B cell (primary cell): Measurements from ENCODE around the gene STAT5B.

Experiments used
- EZH2 ChIP-seq: IDR thresholded peaks from 2 replicates; pipeline ENCODE4 v1.6.1; 2012; ENCODE audit warnings: borderline replicate concordance, low read depth, mild to moderate bottlenecking, moderate library complexity, low read length; ENCODE audit not compliant: insufficient read depth, poor library complexity, severe bottlenecking
- TF ChIP-seq, protein P1 (sequence below): fragments of 200-600 bp; IDR thresholded peaks from one replicate; pipeline ENCODE4 v1.8.0; 2022; ENCODE audit warnings: antibody characterized with exemption, mild to moderate bottlenecking

DNA sequence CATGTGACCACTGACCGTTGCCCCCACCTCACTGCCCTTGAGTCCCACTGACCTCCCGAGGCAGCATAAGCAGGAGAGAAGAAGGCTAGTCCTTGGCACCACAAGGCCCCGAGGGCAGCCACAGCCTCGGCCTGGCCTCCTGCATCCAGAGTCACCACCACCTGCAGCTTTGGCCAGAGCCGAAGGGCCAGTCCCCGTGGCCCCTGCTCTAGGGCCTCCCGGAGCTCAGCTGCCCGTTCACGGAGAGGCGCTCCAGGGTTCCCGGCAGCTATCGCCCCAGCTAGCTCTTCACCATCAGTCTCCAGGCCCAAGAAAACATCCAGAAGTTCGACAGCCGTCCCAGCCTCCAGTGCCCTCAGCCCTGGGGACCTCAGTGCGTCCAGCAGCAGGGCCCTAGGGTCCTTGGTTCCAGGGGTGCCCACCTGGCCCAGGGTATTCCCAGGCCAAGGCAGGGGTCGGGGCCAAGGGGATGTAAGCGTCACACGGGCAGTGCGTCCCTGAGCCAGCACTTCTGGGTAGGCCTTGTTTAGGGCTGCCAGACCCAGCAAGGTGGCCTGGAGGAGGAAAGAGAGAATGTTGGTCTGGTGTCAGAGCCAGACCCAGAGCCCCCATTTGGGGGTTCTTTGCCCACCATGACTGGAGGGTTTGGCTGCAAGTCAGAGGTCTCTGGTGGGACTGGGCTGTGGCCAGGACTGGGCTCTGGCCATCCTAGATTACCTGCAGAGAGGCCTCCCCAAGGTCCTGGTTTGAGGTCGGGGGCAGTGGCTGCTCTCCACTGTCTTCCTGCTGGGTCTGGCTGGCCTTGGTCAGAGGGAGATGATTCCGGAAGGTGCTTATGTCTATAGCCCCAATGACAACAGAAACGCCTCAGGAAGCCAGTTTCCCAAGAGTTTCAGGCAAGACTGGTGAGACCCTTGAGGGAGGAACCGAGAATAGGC, 83.7 kb downstream of the STAT5B start:
- TF ChIP-seq, protein P1, sequence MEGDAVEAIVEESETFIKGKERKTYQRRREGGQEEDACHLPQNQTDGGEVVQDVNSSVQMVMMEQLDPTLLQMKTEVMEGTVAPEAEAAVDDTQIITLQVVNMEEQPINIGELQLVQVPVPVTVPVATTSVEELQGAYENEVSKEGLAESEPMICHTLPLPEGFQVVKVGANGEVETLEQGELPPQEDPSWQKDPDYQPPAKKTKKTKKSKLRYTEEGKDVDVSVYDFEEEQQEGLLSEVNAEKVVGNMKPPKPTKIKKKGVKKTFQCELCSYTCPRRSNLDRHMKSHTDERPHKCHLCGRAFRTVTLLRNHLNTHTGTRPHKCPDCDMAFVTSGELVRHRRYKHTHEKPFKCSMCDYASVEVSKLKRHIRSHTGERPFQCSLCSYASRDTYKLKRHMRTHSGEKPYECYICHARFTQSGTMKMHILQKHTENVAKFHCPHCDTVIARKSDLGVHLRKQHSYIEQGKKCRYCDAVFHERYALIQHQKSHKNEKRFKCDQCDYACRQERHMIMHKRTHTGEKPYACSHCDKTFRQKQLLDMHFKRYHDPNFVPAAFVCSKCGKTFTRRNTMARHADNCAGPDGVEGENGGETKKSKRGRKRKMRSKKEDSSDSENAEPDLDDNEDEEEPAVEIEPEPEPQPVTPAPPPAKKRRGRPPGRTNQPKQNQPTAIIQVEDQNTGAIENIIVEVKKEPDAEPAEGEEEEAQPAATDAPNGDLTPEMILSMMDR = no peak
- TF ChIP-seq EZH2 = no peak
